Suppressor macrophage treated with lipopolysaccharide for 1 hour (primary cell): ENCODE measurements around the gene HP.

Experiments
- DNase-seq, 3 donors: peaks; one replicate each; pipeline ENCODE4 v3.0.0-alpha.2; 2020 to 2022

Gene HP

DNA sequence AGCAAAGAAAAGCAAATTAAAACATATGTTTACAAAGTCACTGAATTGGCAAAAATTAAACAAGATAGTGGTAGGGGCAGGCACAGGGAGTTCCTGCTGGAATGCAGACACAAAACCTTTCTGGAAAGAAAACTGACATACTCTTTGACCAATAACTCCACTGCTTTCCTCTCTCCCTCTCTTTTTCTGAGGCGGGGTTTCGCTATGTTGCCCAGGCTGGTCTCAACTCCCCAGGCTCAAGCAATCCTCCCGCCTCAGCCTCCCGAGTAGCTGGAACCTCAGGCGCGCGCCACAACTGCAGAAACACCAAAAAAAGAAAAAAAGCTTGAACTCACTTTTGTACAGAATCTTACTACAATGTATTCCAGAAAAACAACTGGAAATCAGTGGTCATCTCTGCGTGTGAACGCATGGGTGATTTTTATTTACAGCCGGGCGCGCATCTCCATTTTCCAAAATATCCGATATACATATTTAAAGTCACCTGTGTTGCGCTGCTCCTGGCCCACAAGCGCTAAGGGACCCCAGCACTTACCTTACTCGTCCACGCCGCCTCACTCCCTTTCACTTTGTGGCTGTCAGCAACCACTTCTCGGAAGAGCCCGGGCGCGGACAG is 38.6 kb downstream of the HP start:
- DNase-seq, result peak; percentile 37 to 56 (median 53)

DNA sequence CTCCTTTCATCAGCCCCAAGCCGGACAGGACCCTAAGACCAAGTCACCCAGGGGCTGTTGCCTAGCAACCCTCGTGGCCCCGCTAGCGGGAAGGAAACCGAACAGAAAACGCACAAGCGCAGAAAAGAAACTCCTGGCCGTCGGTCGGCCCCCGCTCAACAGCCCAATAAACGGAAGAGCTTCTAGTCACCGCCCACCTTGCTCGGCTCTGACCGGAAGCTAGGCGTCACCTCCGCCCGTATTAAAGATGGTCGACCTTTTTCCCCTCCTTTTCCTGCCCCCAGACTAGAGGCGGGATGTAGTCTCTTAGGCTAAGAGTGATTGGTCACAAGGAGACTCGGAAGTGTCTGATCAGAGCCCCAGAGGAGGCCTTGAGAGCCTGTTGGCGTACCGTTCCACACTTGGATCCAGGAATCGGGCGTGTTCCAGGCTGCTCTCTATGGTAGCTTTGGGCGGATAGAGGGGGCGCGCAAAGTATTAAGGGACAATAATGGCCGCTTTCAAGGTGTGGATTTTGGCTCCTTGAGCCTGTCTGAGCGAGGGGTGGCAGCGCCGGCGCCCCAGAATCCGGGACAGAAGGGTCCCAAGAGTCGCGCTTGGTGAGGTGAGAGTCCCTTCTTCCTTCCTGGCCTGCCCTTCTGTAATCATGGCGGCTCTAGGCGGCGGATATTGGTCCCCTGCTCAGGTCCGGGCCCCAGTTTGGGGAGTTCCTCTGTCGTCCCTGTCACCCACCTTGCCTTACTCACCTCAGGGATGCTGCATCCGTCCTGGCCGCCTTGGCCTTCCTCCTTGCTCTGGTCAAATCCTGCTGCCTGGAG is 39.4 kb downstream of the HP start, which contains the start of the genes DHX38 and TXNL4B:
TSS of gene DHX38 (plus strand) at position 400 of the 818 bp plus-strand sequence. CDS start 2,311 bp downstream, outside the sequence.
TSS of gene TXNL4B (minus strand) at position 173 of the 818 bp plus-strand sequence. CDS start 2,871 bp downstream, outside the sequence.
- DNase-seq, result peak; percentile 97 to 99 (median 98)

- peak; percentile 75 to 85 (median 83) for DNase-seq
These were observed 39.9 kb downstream of the HP start for GRCh38 chr16:72094266-72094610.

DNA sequence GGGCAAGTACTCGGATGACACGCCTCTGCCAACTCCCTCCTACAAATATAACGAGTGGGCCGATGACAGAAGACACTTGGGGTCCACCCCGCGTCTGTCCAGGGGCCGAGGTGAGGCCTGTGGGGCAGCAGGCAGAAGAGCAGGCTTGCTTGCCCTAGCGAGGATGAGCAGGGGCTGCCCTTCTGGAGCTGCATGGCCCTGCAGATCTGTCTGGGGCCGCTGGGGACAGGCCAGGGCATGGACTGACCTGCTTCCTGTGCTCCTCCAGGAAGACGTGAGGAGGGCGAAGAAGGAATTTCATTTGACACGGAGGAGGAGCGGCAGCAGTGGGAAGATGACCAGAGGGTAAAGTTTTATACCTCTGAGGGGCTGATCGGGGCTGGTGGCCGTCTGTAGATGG is 44.6 kb downstream of the HP start:
- DNase-seq, result no peak

DNA sequence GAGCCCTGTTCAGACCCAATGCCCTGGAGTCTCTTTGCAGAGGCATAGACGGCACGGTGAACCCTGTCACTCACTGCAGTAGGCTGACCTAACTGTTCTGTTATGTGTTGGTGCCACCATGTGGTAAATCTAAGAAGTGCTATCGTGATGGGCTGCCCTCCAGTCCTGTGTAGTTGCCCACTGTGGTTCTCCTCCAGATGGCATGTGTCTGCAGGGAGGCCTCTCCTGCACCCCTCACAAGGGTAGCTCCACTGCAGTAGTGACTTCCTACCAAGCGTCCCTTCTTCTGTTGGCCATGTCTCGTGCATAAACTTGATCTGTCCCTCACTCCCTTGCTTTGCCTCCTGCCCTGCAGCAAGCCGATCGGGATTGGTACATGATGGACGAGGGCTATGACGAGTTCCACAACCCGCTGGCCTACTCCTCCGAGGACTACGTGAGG is 45.1 kb downstream of the HP start:
- DNase-seq, result peak; percentile 70 to 73 (median 71)

DNA sequence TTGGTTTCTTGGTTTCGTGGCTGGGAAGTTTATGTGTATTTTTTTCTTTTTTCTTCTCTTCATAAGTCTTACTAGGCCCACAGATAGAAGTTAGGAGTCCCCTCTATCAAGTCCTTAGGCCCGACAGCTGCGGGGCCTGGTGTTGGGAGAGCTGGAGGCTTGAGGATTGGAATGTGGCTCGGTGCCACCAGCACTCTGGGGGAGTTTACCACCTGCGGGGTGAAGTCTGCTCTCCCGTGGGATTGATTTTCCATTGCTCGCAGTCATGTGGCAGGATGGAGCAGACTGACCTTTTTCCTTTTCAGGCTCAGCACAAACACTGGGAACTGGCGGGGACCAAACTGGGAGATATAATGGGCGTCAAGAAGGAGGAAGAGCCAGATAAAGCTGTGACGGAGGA is 46.9 kb downstream of the HP start:
- DNase-seq, result no peak

GRCh38 chr16:72104905-72105304 is 50.6 kb downstream of the HP start:
- no peak for DNase-seq

- DNase-seq, result no peak
These were observed 51.7 kb downstream of the HP start for GRCh38 chr16:72105978-72106377.

DNA sequence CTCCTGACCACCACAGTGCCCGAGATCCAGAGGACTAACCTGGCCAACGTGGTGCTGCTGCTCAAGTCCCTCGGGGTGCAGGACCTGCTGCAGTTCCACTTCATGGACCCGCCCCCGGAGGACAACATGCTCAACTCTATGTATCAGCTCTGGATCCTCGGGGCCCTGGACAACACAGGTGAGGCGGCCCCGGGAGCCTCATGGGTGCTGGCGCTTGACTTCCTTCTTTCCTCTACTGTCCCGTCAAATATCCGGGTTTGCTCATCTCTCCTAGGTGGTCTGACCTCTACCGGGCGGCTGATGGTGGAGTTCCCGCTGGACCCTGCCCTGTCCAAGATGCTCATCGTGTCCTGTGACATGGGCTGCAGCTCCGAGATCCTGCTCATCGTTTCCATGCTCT is 53.1 kb downstream of the HP start:
- DNase-seq, result no peak

GRCh38 chr16:72108353-72109102 is 54.2 kb downstream of the HP start:
- DNase-seq, result no peak

GRCh38 chr16:72109300-72109699 is 55.0 kb downstream of the HP start:
- DNase-seq, result no peak

- DNase-seq, result no peak
These were observed 55.7 kb downstream of the HP start for GRCh38 chr16:72109966-72110530.
